NCI-H146 treated with DMSO at 0.1 percent for 48 hours (cell line): ENCODE results near the gene RBM24.

Experiments used
- DNase-seq: peaks from one replicate; lab custom pipeline; 2025; ENCODE audit not compliant: unreplicated experiment; lab: John Stamatoyannopoulos, UW

RBM24 gene

DNA sequence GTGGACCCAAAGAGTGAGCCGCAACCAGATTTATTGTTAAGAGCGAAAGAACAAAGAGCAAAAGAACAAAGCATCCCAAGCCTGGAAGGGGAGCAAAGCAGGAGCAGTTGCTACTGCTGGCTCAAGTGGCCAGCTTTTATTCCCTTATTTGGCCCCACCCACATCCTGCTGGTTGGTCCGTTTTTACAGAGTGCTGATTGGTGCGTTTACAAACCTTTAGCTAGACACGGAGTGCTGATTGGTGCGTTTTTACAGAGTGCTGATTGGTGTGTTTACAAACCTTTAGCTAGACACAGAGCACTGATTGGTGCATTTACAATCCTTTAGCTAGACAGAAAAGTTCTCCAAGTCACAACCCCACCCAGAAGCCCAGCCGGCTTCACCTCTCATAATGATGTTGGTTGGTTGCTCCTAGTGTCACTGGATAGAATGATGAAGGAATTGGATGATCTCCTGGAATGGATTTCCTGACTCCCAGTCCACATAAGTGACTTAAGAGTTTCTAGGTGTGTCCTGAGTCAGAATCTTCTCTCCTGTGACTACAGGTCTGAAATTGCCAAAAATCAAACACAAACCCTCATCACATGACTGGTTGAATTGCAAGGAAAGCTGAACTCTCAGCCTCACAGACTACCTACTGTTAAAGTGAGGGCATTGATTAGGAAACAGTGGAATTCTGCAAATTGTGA is 60.1 kb downstream of the RBM24 start:
- DNase-seq: no peak

DNA sequence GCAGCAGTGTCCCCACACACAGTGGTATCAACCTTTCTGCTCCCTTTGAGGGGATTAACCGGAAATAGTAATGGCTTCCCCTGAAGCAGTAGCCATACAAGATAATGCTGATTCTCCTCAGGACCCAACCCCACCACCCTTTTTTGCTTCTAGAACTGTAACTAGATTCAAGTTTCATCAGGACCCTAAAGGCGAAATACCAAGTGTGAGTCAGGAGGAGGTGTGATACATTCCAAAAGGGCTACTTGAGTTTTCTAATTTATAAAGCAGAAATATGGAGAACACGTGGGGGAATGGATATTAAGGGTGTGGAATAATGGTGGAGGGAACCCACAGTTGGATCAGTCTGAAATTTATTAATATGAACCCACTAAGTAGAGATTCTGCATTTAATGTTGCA is 60.7 kb downstream of the RBM24 start:
- DNase-seq: no peak

- DNase-seq: no peak
These were observed 62.1 kb downstream of the RBM24 start for GRCh38 chr6:17343215-17343614.
